ENCODE results near the gene AGA. TPM values are rescaled to one million over a fixed set of nuclear protein-coding genes. Genes with fewer than 3 reads are reported as not detected.

The AGA gene
- 10 to 100 TPM; 21.8 to 34.1 TPM for total RNA-seq

- Histone ChIP-seq H3K27me3 (replicated peaks; ENCODE audit: insufficient read depth) (no peaks in the 10 kb centered on the region), H3K4me1 (ENCODE audit: control insufficient read depth in 1 of 2, low read depth in 2 of 2) (peaks cover 0 to 12% of the 10 kb centered on the region in 2 donors), H3K27ac (peak within 1 kb of the TSS; percentile 81 to 87), H3K36me3 (no peaks in the 10 kb centered on the region), H3K4me3 (peak within 1 kb of the TSS; percentile 75), H3K9me3 (no peaks in the 10 kb centered on the region)
- no peak for TF ChIP-seq CTCF (IDR thresholded peaks at IDR 0.05)
- peak; percentile 88 for ATAC-seq (ENCODE audit: insufficient number of reproducible peaks, low FRiP score, low read depth)
- DNase-seq (ENCODE audit: low spot score), result peak; percentile 81
Measured at GRCh38 chr4:177441803-177442622, at the start of gene AGA. Gene AGA, minus strand, starts transcription at chr4:177442437. Its CDS starts 62 bp downstream, at chr4:177442375.

- Histone ChIP-seq H3K36me3 (no peaks in the 10 kb centered on the region), H3K27ac (no peak overlapping the region), H3K27me3 (replicated peaks; ENCODE audit: insufficient read depth) (no peaks in the 10 kb centered on the region), H3K9me3 (no peaks in the 10 kb centered on the region), H3K4me1 (ENCODE audit: control insufficient read depth in 1 of 2, low read depth in 2 of 2) (no peaks in the 10 kb centered on the region), H3K4me3 (no peak overlapping the region)
- no peak for TF ChIP-seq CTCF (IDR thresholded peaks at IDR 0.05)
- DNase-seq (ENCODE audit: low spot score) (no peak), ATAC-seq (ENCODE audit: insufficient number of reproducible peaks, low FRiP score, low read depth) (no peak)
Measured at GRCh38 chr4:177492022-177492421, 49.8 kb upstream of the AGA start.

DNA sequence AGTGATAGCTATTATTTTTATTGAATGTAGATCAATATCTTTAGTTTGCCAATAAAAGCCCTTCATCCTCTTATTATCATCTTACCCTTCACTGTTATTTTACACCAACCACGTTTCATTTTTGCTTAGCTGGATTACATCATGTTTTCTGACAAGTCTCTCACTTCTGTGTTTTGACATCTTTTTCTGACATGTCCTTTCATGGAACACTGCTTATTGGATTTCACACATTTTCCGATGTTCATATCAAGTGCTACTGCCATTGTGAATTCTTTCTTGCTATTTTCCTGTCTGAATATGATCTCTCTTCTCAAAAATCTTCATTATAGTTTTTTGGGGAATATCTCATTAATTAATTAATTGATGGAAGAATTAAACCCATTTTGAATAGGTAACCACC is 48.5 kb upstream of the AGA start:
- no peak for DNase-seq (ENCODE audit: low spot score)
- no peak overlapping the region for H3K4me3 ChIP-seq
- H3K36me3 ChIP-seq, result no peaks in the 10 kb centered on the region
- H3K9me3 ChIP-seq, result no peaks in the 10 kb centered on the region
- H3K27ac ChIP-seq, result no peak overlapping the region
- no peaks in the 10 kb centered on the region for H3K4me1 ChIP-seq (ENCODE audit: control insufficient read depth in 1 of 2, low read depth in 2 of 2)
- TF ChIP-seq CTCF (IDR thresholded peaks at IDR 0.05), result no peak
- no peak for ATAC-seq (ENCODE audit: insufficient number of reproducible peaks, low FRiP score, low read depth)
- no peaks in the 10 kb centered on the region for H3K27me3 ChIP-seq (replicated peaks; ENCODE audit: insufficient read depth)

GRCh38 chr4:177489471-177490246 is 47.4 kb upstream of the AGA start:
- no peak for TF ChIP-seq CTCF (IDR thresholded peaks at IDR 0.05)
- DNase-seq (ENCODE audit: low spot score) (no peak), ATAC-seq (ENCODE audit: insufficient number of reproducible peaks, low FRiP score, low read depth) (no peak)
- no peaks in the 10 kb centered on the region for H3K27me3 ChIP-seq (replicated peaks; ENCODE audit: insufficient read depth)
- no peaks in the 10 kb centered on the region for H3K4me1 ChIP-seq (ENCODE audit: control insufficient read depth in 1 of 2, low read depth in 2 of 2)
- H3K9me3 ChIP-seq, result no peaks in the 10 kb centered on the region
- H3K36me3 ChIP-seq, result no peaks in the 10 kb centered on the region
- H3K4me3 ChIP-seq, result no peak overlapping the region
- no peak overlapping the region for H3K27ac ChIP-seq

- no peak overlapping the region for H3K27ac ChIP-seq
- H3K9me3 ChIP-seq, result no peaks in the 10 kb centered on the region
- ATAC-seq (ENCODE audit: insufficient number of reproducible peaks, low FRiP score, low read depth), result no peak
- no peak for TF ChIP-seq CTCF (IDR thresholded peaks at IDR 0.05)
- no peak overlapping the region for H3K4me3 ChIP-seq
- DNase-seq (ENCODE audit: low spot score), result no peak
- no peaks in the 10 kb centered on the region for H3K4me1 ChIP-seq (ENCODE audit: control insufficient read depth in 1 of 2, low read depth in 2 of 2)
- no peaks in the 10 kb centered on the region for H3K27me3 ChIP-seq (replicated peaks; ENCODE audit: insufficient read depth)
- no peaks in the 10 kb centered on the region for H3K36me3 ChIP-seq
Measured at GRCh38 chr4:177487977-177488376, 45.7 kb upstream of the AGA start.
